Dedifferentiated amniotic fluid mesenchymal stem cell (primary cell): ENCODE data around the gene ANKRD6.

Source experiments
- DNase-seq: peaks from one replicate; pipeline ENCODE4 v3.0.0-alpha.2; 2016; ENCODE audit errors: extremely low spot score

Gene ANKRD6

GRCh38 chr6:89564752-89565427, 131.9 kb downstream of the ANKRD6 start:
- DNase-seq: no peak

GRCh38 chr6:89566008-89566800, 133.3 kb downstream of the ANKRD6 start:
- DNase-seq: no peak

GRCh38 chr6:89566930-89567629, 134.1 kb downstream of the ANKRD6 start:
- no peak for DNase-seq

GRCh38 chr6:89567630-89568390, 134.9 kb downstream of the ANKRD6 start:
- DNase-seq: no peak

GRCh38 chr6:89574910-89575561, 142.1 kb downstream of the ANKRD6 start:
- DNase-seq: no peak

GRCh38 chr6:89575562-89575960, 142.6 kb downstream of the ANKRD6 start:
- DNase-seq: no peak

- no peak for DNase-seq
Observed at GRCh38 chr6:89580997-89581666, 148.2 kb downstream of the ANKRD6 start.

GRCh38 chr6:89581689-89582088, 148.7 kb downstream of the ANKRD6 start:
- DNase-seq: no peak

GRCh38 chr6:89582669-89583325, 149.8 kb downstream of the ANKRD6 start:
- no peak for DNase-seq

GRCh38 chr6:89583559-89583958, 150.6 kb downstream of the ANKRD6 start:
- DNase-seq: no peak

- DNase-seq: no peak
Observed at GRCh38 chr6:89584539-89584938, 151.6 kb downstream of the ANKRD6 start.

GRCh38 chr6:89585154-89585553, 152.2 kb downstream of the ANKRD6 start:
- DNase-seq: peak; percentile 30

GRCh38 chr6:89589297-89590025, 156.5 kb downstream of the ANKRD6 start:
- DNase-seq: no peak

- DNase-seq: no peak
Observed at GRCh38 chr6:89590133-89590532, 157.2 kb downstream of the ANKRD6 start.

- DNase-seq: no peak
Observed at GRCh38 chr6:89591745-89592144, 158.8 kb downstream of the ANKRD6 start.

- DNase-seq: no peak
Observed at GRCh38 chr6:89596056-89596455, 163.1 kb downstream of the ANKRD6 start.

GRCh38 chr6:89596484-89596883, 163.5 kb downstream of the ANKRD6 start:
- DNase-seq: no peak

GRCh38 chr6:89597372-89597771, 164.4 kb downstream of the ANKRD6 start:
- DNase-seq: no peak

- DNase-seq: peak; percentile 54
Observed at GRCh38 chr6:89597988-89598387, 165.0 kb downstream of the ANKRD6 start.

- DNase-seq: no peak
Observed at GRCh38 chr6:89599727-89600126, 166.8 kb downstream of the ANKRD6 start.
